CD4-positive, alpha-beta T cell treated with Interleukin-15 for 1 hour (primary cell): ENCODE results near the gene YIPF3.
A peak's percentile ranks its signal among the peaks of the same experiment; 100 is the strongest.
"Not testable (repeated sequence)": the region's sequence is repeated elsewhere in the genome, so short reads cannot be mapped to it uniquely, and the experiment has no call there.

Experiments used
- DNase-seq: peaks from one replicate; pipeline ENCODE4 v3.0.0-alpha.2; 2020

YIPF3 gene

GRCh38 chr6:43509142-43509983 is 7.4 kb downstream of the YIPF3 start:
- DNase-seq, result no peak

- DNase-seq, result no peak
These were observed 8.1 kb downstream of the YIPF3 start for GRCh38 chr6:43508481-43509141.

- DNase-seq, result peak; percentile 77
These were observed 9.9 kb downstream of the YIPF3 start for GRCh38 chr6:43506667-43507471.

GRCh38 chr6:43506171-43506570 is 10.6 kb downstream of the YIPF3 start:
- DNase-seq, result no peak

GRCh38 chr6:43505718-43506117 is 11.0 kb downstream of the YIPF3 start:
- DNase-seq, result no peak

- DNase-seq, result no peak
These were observed 11.8 kb downstream of the YIPF3 start for GRCh38 chr6:43504756-43505593.

- no peak for DNase-seq
These were observed 13.3 kb downstream of the YIPF3 start for GRCh38 chr6:43503443-43503842.

GRCh38 chr6:43502666-43503065 is 14.1 kb downstream of the YIPF3 start:
- DNase-seq, result no peak

GRCh38 chr6:43500921-43501320 is 15.8 kb downstream of the YIPF3 start:
- no peak for DNase-seq

GRCh38 chr6:43499028-43499815 is 17.5 kb downstream of the YIPF3 start:
- DNase-seq, result no peak

- DNase-seq, result not testable (repeated sequence)
These were observed 18.4 kb downstream of the YIPF3 start for GRCh38 chr6:43498291-43498690.

- no peak for DNase-seq
These were observed 19.0 kb downstream of the YIPF3 start for GRCh38 chr6:43497689-43498088.

- no peak for DNase-seq
These were observed 19.7 kb downstream of the YIPF3 start for GRCh38 chr6:43497129-43497396.

- no peak for DNase-seq
These were observed 20.2 kb downstream of the YIPF3 start for GRCh38 chr6:43496370-43497128.

- no peak for DNase-seq
These were observed 21.3 kb downstream of the YIPF3 start for GRCh38 chr6:43495409-43495941.

GRCh38 chr6:43494766-43495165 is 22.0 kb downstream of the YIPF3 start:
- no peak for DNase-seq

GRCh38 chr6:43494321-43494720 is 22.4 kb downstream of the YIPF3 start:
- DNase-seq, result no peak

- no peak for DNase-seq
These were observed 22.9 kb downstream of the YIPF3 start for GRCh38 chr6:43493833-43494232.

- no peak for DNase-seq
These were observed 23.5 kb downstream of the YIPF3 start for GRCh38 chr6:43493230-43493629.

- no peak for DNase-seq
These were observed 24.1 kb downstream of the YIPF3 start for GRCh38 chr6:43492673-43493072.
